DND-41 (cell line): Measurements from ENCODE around the gene COX7A2L.

Experiments
- ATAC-seq: fragments of 200-7000 bp; cut with Tn5 transposase; 3 replicates; pipeline ENCODE4 v1.9.1; 2021; ENCODE audit warnings: low read depth; ENCODE audit not compliant: insufficient read depth
- DNase-seq: peaks from one replicate; pipeline ENCODE4 v3.0.0-alpha.2; 2020
- H2AFZ ChIP-seq: 2 replicates; pipeline ENCODE4 v1.6.0; 2012; ENCODE audit warnings: low read depth, low read length
- H3K27ac ChIP-seq: 2 replicates; pipeline ENCODE4 v1.5.1; 2012; ENCODE audit warnings: low read length, inconsistent platforms
- H3K27me3 ChIP-seq: fragments of 200-600 bp; sonication (generic); 2 replicates; pipeline ENCODE4 v1.6.0; 2012; ENCODE audit warnings: low read length, mild to moderate bottlenecking, inconsistent platforms; ENCODE audit not compliant: insufficient read depth, poor library complexity
- H3K36me3 ChIP-seq: 2 replicates; pipeline ENCODE4 v1.5.1; 2012; ENCODE audit warnings: low read length, inconsistent platforms; ENCODE audit not compliant: insufficient read depth
- H3K4me1 ChIP-seq: 2 replicates; pipeline ENCODE4 v1.5.1; 2012; ENCODE audit warnings: mild to moderate bottlenecking, low read length; ENCODE audit not compliant: insufficient read depth
- H3K4me2 ChIP-seq: 2 replicates; pipeline ENCODE4 v1.6.0; 2012; ENCODE audit warnings: mild to moderate bottlenecking, moderate library complexity, low read length, inconsistent platforms; ENCODE audit not compliant: insufficient read depth
- H3K4me3 ChIP-seq, 2 experiments: fragments of 200-600 bp in 1 of 2; shearing (Covaris generic) in 1 of 2; 2 replicates each; pipeline ENCODE4 v1.5.1; 2012 to 2016; ENCODE audit warnings: inconsistent platforms in 2 of 2, low read length in 2 of 2, mild to moderate bottlenecking in 2 of 2, low read depth in 1 of 2, moderate library complexity in 1 of 2
- H3K79me2 ChIP-seq: 2 replicates; pipeline ENCODE4 v1.6.0; 2012; ENCODE audit warnings: low read length, inconsistent platforms; ENCODE audit not compliant: insufficient read depth
- H3K9ac ChIP-seq: 2 replicates; pipeline ENCODE4 v1.6.0; 2012; ENCODE audit warnings: low read depth, mild to moderate bottlenecking, inconsistent platforms, low read length, moderate library complexity
- H3K9me3 ChIP-seq: 2 replicates; pipeline ENCODE4 v1.5.1; 2012; ENCODE audit warnings: low read length, moderate library complexity, mild to moderate bottlenecking, inconsistent platforms; ENCODE audit not compliant: insufficient read depth, severe bottlenecking
- H4K20me1 ChIP-seq: 2 replicates; pipeline ENCODE4 v1.6.0; 2012; ENCODE audit warnings: low read length; ENCODE audit not compliant: insufficient read depth
- CTCF ChIP-seq: IDR thresholded peaks from 2 replicates; pipeline ENCODE4 v1.5.1; 2012; ENCODE audit warnings: borderline replicate concordance, low read length, moderate library complexity, mild to moderate bottlenecking; ENCODE audit not compliant: poor library complexity, severe bottlenecking; ENCODE audit errors: extremely low read depth
- EZH2 ChIP-seq: IDR thresholded peaks from 3 replicates; pipeline ENCODE4 v1.6.1; 2012; ENCODE audit warnings: borderline replicate concordance, low read depth, mild to moderate bottlenecking, moderate library complexity, low read length, inconsistent platforms; ENCODE audit not compliant: severe bottlenecking

The COX7A2L gene

GRCh38 chr2:42338567-42339190 lies 22.3 kb downstream of the COX7A2L start:
- peaks cover 37% of the 10 kb centered on the region for H3K4me1 ChIP-seq
- H4K20me1 ChIP-seq = peaks cover 4% of the 10 kb centered on the region
- H3K4me3 ChIP-seq = no peak overlapping the region
- no peak overlapping the region for H3K4me2 ChIP-seq
- H3K9ac ChIP-seq = no peak overlapping the region; the same call in 1 of the 2 replicates
- ATAC-seq (no peak), DNase-seq (no peak)
- H3K9me3 ChIP-seq = no peaks in the 10 kb centered on the region
- no peaks in the 10 kb centered on the region for H3K27me3 ChIP-seq
- H3K79me2 ChIP-seq = peaks cover 53% of the 10 kb centered on the region
- H3K27ac ChIP-seq = no peak overlapping the region
- no peak overlapping the region for H2AFZ ChIP-seq
- peaks cover 60% of the 10 kb centered on the region for H3K36me3 ChIP-seq
- no peak for TF ChIP-seq EZH2
- TF ChIP-seq CTCF = no peak

- DNase-seq = no peak
- peaks cover 46% of the 10 kb centered on the region for H3K79me2 ChIP-seq
- ATAC-seq = no peak
Measured at GRCh38 chr2:42337846-42338566, 23.0 kb downstream of the COX7A2L start.

GRCh38 chr2:42337356-42337820 lies 23.6 kb downstream of the COX7A2L start:
- Histone ChIP-seq H3K9ac (no peak overlapping the region), H3K27me3 (no peaks in the 10 kb centered on the region), H3K4me1 (peaks cover 24% of the 10 kb centered on the region), H3K27ac (no peak overlapping the region), H3K4me2 (no peak overlapping the region), H3K79me2 (peaks cover 41% of the 10 kb centered on the region), H3K4me3 (no peak overlapping the region), H2AFZ (no peak overlapping the region), H3K36me3 (peaks cover 71% of the 10 kb centered on the region), H4K20me1 (peaks cover 4% of the 10 kb centered on the region), H3K9me3 (no peaks in the 10 kb centered on the region)
- DNase-seq = no peak
- TF ChIP-seq CTCF (peak; percentile 36), EZH2 (no peak)
- ATAC-seq = no peak

More at GRCh38 chr2:42337846-42338566, 23.0 kb downstream of the COX7A2L start:
- Histone ChIP-seq H3K36me3 (peaks cover 65% of the 10 kb centered on the region), H3K9me3 (no peaks in the 10 kb centered on the region), H3K27ac (no peak overlapping the region), H3K27me3 (no peaks in the 10 kb centered on the region), H3K9ac (no peak overlapping the region), H3K4me2 (no peak overlapping the region), H2AFZ (no peak overlapping the region), H3K4me3 (no peak overlapping the region), H4K20me1 (peaks cover 4% of the 10 kb centered on the region), H3K4me1 (peaks cover 30% of the 10 kb centered on the region)
- no peak for TF ChIP-seq EZH2
- no peak for TF ChIP-seq CTCF
